T follicular helper cell (primary cell): ENCODE results near the gene GJA3.

Source experiments
- DNase-seq: peaks from one replicate; pipeline ENCODE4 v3.0.0-alpha.2; 2020; ENCODE audit warnings: low read depth

Gene GJA3

GRCh38 chr13:20150561-20150960 is 10.3 kb downstream of the GJA3 start:
- no peak for DNase-seq

- DNase-seq: no peak
Observed at GRCh38 chr13:20149762-20150161, 11.1 kb downstream of the GJA3 start.

- no peak for DNase-seq
Observed at GRCh38 chr13:20148501-20149183, 12.2 kb downstream of the GJA3 start.

- no peak for DNase-seq
Observed at GRCh38 chr13:20146381-20146780, 14.5 kb downstream of the GJA3 start.

- DNase-seq: no peak
Observed at GRCh38 chr13:20145521-20145920, 15.3 kb downstream of the GJA3 start.

GRCh38 chr13:20144141-20144850 is 16.6 kb downstream of the GJA3 start:
- no peak for DNase-seq

- no peak for DNase-seq
Observed at GRCh38 chr13:20142927-20143480, 17.8 kb downstream of the GJA3 start.

GRCh38 chr13:20142023-20142926 is 18.6 kb downstream of the GJA3 start:
- no peak for DNase-seq

- DNase-seq: no peak
Observed at GRCh38 chr13:20141238-20142022, 19.4 kb downstream of the GJA3 start.

GRCh38 chr13:20140487-20140886 is 20.4 kb downstream of the GJA3 start:
- no peak for DNase-seq

GRCh38 chr13:20137875-20138274 is 23.0 kb downstream of the GJA3 start:
- no peak for DNase-seq

GRCh38 chr13:20136781-20137703 is 23.8 kb downstream of the GJA3 start:
- DNase-seq: no peak

- no peak for DNase-seq
Observed at GRCh38 chr13:20134732-20135131, 26.1 kb downstream of the GJA3 start.

- DNase-seq: no peak
Observed at GRCh38 chr13:20132052-20132634, 28.7 kb downstream of the GJA3 start.

GRCh38 chr13:20131057-20131832 is 29.6 kb downstream of the GJA3 start:
- no peak for DNase-seq

- DNase-seq: no peak
Observed at GRCh38 chr13:20130652-20131051, 30.2 kb downstream of the GJA3 start.

GRCh38 chr13:20130012-20130411 is 30.8 kb downstream of the GJA3 start:
- DNase-seq: no peak

GRCh38 chr13:20129076-20129475 is 31.8 kb downstream of the GJA3 start:
- no peak for DNase-seq

- DNase-seq: no peak
Observed at GRCh38 chr13:20128459-20128931, 32.4 kb downstream of the GJA3 start.
